DOHH2 (cell line): ENCODE results near the gene BBX.

Source experiments
- CTCF ChIP-seq: fragments of 200-600 bp; sonication (generic); IDR thresholded peaks from one replicate; pipeline ENCODE4 v1.5.1; 2014; ENCODE audit warnings: antibody characterized with exemption, mild to moderate bottlenecking, low read depth, low read length; ENCODE audit not compliant: poor library complexity, severe bottlenecking
- EZH2phosphoT487 ChIP-seq: fragments of 200-600 bp; sonication (generic); IDR thresholded peaks from 2 replicates; pipeline ENCODE4 v1.6.1; 2017; ENCODE audit warnings: borderline replicate concordance, mild to moderate bottlenecking, antibody characterized with exemption, low read length, moderate library complexity, mixed read lengths

GRCh38 chr3:107654218-107654617 lies 131.5 kb downstream of the BBX start:
- TF ChIP-seq CTCF (no peak), EZH2phosphoT487 (no peak)
